H9 (cell line): ENCODE data around the gene KMT5B. TPM values are rescaled to one million over a fixed set of nuclear protein-coding genes. Genes with fewer than 3 reads are reported as not detected.
A peak's percentile ranks its signal among the peaks of the same experiment; 100 is the strongest.

Experiments
- DNase-seq: peaks from one replicate; pipeline ENCODE4 v3.0.0-alpha.2; 2017
- H2AFZ ChIP-seq: one replicate; pipeline ENCODE4 v1.6.1; 2013; ENCODE audit warnings: mild to moderate bottlenecking, low read length, control low read depth, moderate library complexity
- H2AK5ac ChIP-seq: 2 replicates; pipeline ENCODE4 v1.6.1; 2013; ENCODE audit warnings: low read length, control low read depth, mixed read lengths; ENCODE audit not compliant: insufficient read length
- H2BK120ac ChIP-seq: one replicate; pipeline ENCODE4 v1.6.1; 2013; ENCODE audit warnings: low read depth, mild to moderate bottlenecking, low read length, control low read depth, inconsistent platforms; ENCODE audit not compliant: poor library complexity, severe bottlenecking
- H2BK12ac ChIP-seq: 2 replicates; pipeline ENCODE4 v1.6.1; 2013; ENCODE audit warnings: low read length, control low read depth, mixed read lengths, low read depth; ENCODE audit not compliant: insufficient read length
- H2BK15ac ChIP-seq: 2 replicates; pipeline ENCODE4 v1.6.1; 2013; ENCODE audit warnings: low read depth, low read length, control low read depth
- H2BK20ac ChIP-seq: one replicate; pipeline ENCODE4 v1.6.1; 2013; ENCODE audit warnings: low read depth, mild to moderate bottlenecking, low read length, control low read depth, inconsistent platforms; ENCODE audit not compliant: poor library complexity, severe bottlenecking
- H2BK5ac ChIP-seq: 2 replicates; pipeline ENCODE4 v1.6.1; 2013; ENCODE audit warnings: low read length, control low read depth, mixed read lengths; ENCODE audit not compliant: insufficient read length
- H3K14ac ChIP-seq: 2 replicates; pipeline ENCODE4 v1.6.1; 2013; ENCODE audit warnings: low read length, control low read depth; ENCODE audit not compliant: insufficient read depth
- H3K18ac ChIP-seq: 2 replicates; pipeline ENCODE4 v1.6.1; 2013; ENCODE audit warnings: low read depth, mild to moderate bottlenecking, mixed read lengths, low read length, control low read depth; ENCODE audit not compliant: insufficient read length
- H3K23ac ChIP-seq: 2 replicates; pipeline ENCODE4 v1.6.1; 2013; ENCODE audit warnings: low read length, control low read depth, mixed read lengths, low read depth; ENCODE audit not compliant: insufficient read length
- H3K23me2 ChIP-seq: 2 replicates; pipeline ENCODE4 v1.6.1; 2013; ENCODE audit warnings: low read depth, mild to moderate bottlenecking, mixed read lengths, low read length, control low read depth; ENCODE audit not compliant: insufficient read length, poor library complexity, severe bottlenecking
- H3K27ac ChIP-seq: 2 replicates; pipeline ENCODE4 v1.5.1; 2013; ENCODE audit warnings: low read length, control low read depth, mixed read lengths, low read depth; ENCODE audit not compliant: insufficient read length
- H3K27me3 ChIP-seq: 2 replicates; pipeline ENCODE4 v1.6.1; 2013; ENCODE audit warnings: low read length, control low read depth, inconsistent platforms; ENCODE audit not compliant: insufficient read depth
- H3K4ac ChIP-seq: 2 replicates; pipeline ENCODE4 v1.6.1; 2013; ENCODE audit warnings: low read depth, mild to moderate bottlenecking, control low read depth, inconsistent platforms, low read length, moderate library complexity
- H3K4me1 ChIP-seq: 2 replicates; pipeline ENCODE4 v1.6.1; 2013; ENCODE audit warnings: low read length, control low read depth, inconsistent platforms; ENCODE audit not compliant: insufficient read depth
- H3K4me2 ChIP-seq: 2 replicates; pipeline ENCODE4 v1.6.1; 2013; ENCODE audit warnings: low read length, control low read depth, mixed read lengths; ENCODE audit not compliant: insufficient read length, insufficient read depth
- H3K56ac ChIP-seq: 2 replicates; pipeline ENCODE4 v1.6.1; 2013; ENCODE audit warnings: low read depth, mild to moderate bottlenecking, mixed read lengths, low read length, control low read depth; ENCODE audit not compliant: insufficient read length
- H3K79me1 ChIP-seq: 2 replicates; pipeline ENCODE4 v1.6.1; 2013; ENCODE audit warnings: low read depth, mild to moderate bottlenecking, moderate library complexity, low read length, control low read depth, inconsistent platforms; ENCODE audit not compliant: insufficient read depth, poor library complexity, severe bottlenecking
- H3K79me2 ChIP-seq: 2 replicates; pipeline ENCODE4 v1.6.1; 2013; ENCODE audit warnings: low read length, control low read depth, inconsistent platforms; ENCODE audit not compliant: insufficient read depth
- H3K9ac ChIP-seq: 2 replicates; pipeline ENCODE4 v1.6.1; 2013; ENCODE audit warnings: low read length, control low read depth, mixed read lengths; ENCODE audit not compliant: insufficient read length; ENCODE audit errors: extremely low read depth
- H3K9me3 ChIP-seq: one replicate; pipeline ENCODE4 v1.6.1; 2013; ENCODE audit warnings: low read depth, low read length, inconsistent platforms; ENCODE audit not compliant: control insufficient read depth
- H3T11ph ChIP-seq: one replicate; pipeline ENCODE4 v1.6.1; 2013; ENCODE audit warnings: mild to moderate bottlenecking, low read length, control low read depth, inconsistent platforms
- H4K20me1 ChIP-seq: one replicate; pipeline ENCODE4 v1.6.1; 2013; ENCODE audit not compliant: control insufficient read depth, insufficient read length, insufficient read depth
- H4K5ac ChIP-seq: 2 replicates; pipeline ENCODE4 v1.6.1; 2013; ENCODE audit warnings: low read depth, mild to moderate bottlenecking, mixed read lengths, low read length, control low read depth; ENCODE audit not compliant: insufficient read length
- H4K8ac ChIP-seq: replicated peaks from 2 replicates; pipeline ENCODE4 v1.6.1; 2013; ENCODE audit warnings: low read length, control low read depth, mixed read lengths, low read depth; ENCODE audit not compliant: insufficient read length
- H4K91ac ChIP-seq: 2 replicates; pipeline ENCODE4 v1.6.1; 2013; ENCODE audit warnings: low read depth, mild to moderate bottlenecking, moderate library complexity, mixed read lengths, low read length, control low read depth; ENCODE audit not compliant: insufficient read length
- H3K27ac Mint-ChIP-seq, 3 experiments: 2 replicates in 2 of 3; 3 replicates in 1 of 3; pipeline ENCODE4 v1.8.0; 2020 to 2021; ENCODE audit warnings: mixed read lengths in 3 of 3, mild to moderate bottlenecking in 1 of 3, moderate library complexity in 1 of 3
- H3K27me3 Mint-ChIP-seq: 2 replicates; pipeline ENCODE4 v1.8.0; 2021; ENCODE audit warnings: low read depth, mild to moderate bottlenecking, moderate library complexity, mixed read lengths
- H3K36me3 Mint-ChIP-seq, 3 experiments: 2 replicates in 2 of 3; 3 replicates in 1 of 3; pipeline ENCODE4 v1.8.0; 2020 to 2021; ENCODE audit warnings: low read depth in 3 of 3, mixed read lengths in 3 of 3; ENCODE audit not compliant: insufficient read depth in 1 of 3
- H3K4me1 Mint-ChIP-seq, 2 experiments: 2 replicates each; pipeline ENCODE4 v1.8.0; 2020; ENCODE audit warnings: mixed read lengths in 2 of 2
- H3K4me3 Mint-ChIP-seq, 2 experiments: 2 replicates in 1 of 2; 3 replicates in 1 of 2; pipeline ENCODE4 v1.8.0; 2020 to 2021; ENCODE audit warnings: mild to moderate bottlenecking in 2 of 2, mixed read lengths in 2 of 2, moderate library complexity in 1 of 2
- H3K9me3 Mint-ChIP-seq, 2 experiments: 2 replicates in 1 of 2; 3 replicates in 1 of 2; pipeline ENCODE4 v1.8.0; 2020; ENCODE audit warnings: mild to moderate bottlenecking in 2 of 2, mixed read lengths in 2 of 2, moderate library complexity in 1 of 2
- CTCF ChIP-seq: fragments of 200-600 bp; sonication (generic); conservative IDR thresholded peaks from 3 replicates; pipeline ENCODE4 v1.8.0; 2021; ENCODE audit warnings: antibody characterized with exemption, mild to moderate bottlenecking
- WGBS: extraction: QIAGEN DNeasy Blood & Tissue Kit; methylation state at CpG from one replicate; pipeline ENCODE4 v1.1.7; 2013; ENCODE audit warnings: missing lambda C conversion rate, low lambda C conversion rate, mixed read lengths; ENCODE audit not compliant: insufficient read length; ENCODE audit errors: extremely low coverage; 5-methylcytosine and 5-hydroxymethylcytosine counted together
- total RNA-seq: library from RNA; stranded (reverse); gene quantifications from 2 replicates; pipeline ENCODE4 v1.2.1, GENCODE V29; 2021

The KMT5B gene
- total RNA-seq, 1 experiment from 2014 or later, result 61.6 TPM

- peaks cover 10% of the 10 kb centered on the region for H3K79me1 ChIP-seq
- H3K27me3 Mint-ChIP-seq, result no peaks in the 10 kb centered on the region
- H2AFZ ChIP-seq, result no peak overlapping the region
- H3K4ac ChIP-seq, result no peak overlapping the region
- H3K18ac ChIP-seq, result no peak overlapping the region
- no peak overlapping the region for H3K4me2 ChIP-seq
- H3K36me3 Mint-ChIP-seq, result 0 out of 7 replicates have a peak, but pooled peaks cover 0 to 2% (median 0%) of the 10 kb centered on the region in 3 experiments
- TF ChIP-seq CTCF, result no peak
- no peak overlapping the region for H2BK120ac ChIP-seq
- H3K23me2 ChIP-seq, result no peaks in the 10 kb centered on the region
- no peak overlapping the region for H3K27ac ChIP-seq
- no peak overlapping the region for H2AK5ac ChIP-seq
- no peak overlapping the region for H3K23ac ChIP-seq
- no peak overlapping the region for H3K56ac ChIP-seq
- no peaks in the 10 kb centered on the region for H3K27me3 ChIP-seq
- H2BK20ac ChIP-seq, result no peak overlapping the region
- peaks cover 5% of the 10 kb centered on the region; the same call in 1 of the 2 replicates for H3K4me1 ChIP-seq
- no peaks in the 10 kb centered on the region for H3K9me3 Mint-ChIP-seq
- H2BK15ac ChIP-seq, result no peak overlapping the region
- H3K27ac Mint-ChIP-seq, result peak overlapping the region in 1 of 3 experiments; percentile 69; a peak in 2 of 7 replicates
- no peak overlapping the region for H4K91ac ChIP-seq
- peaks cover 24% of the 10 kb centered on the region; the same call in 1 of the 2 replicates for H3K79me2 ChIP-seq
- H4K20me1 ChIP-seq, result peaks cover 3% of the 10 kb centered on the region
- WGBS, result no CpG with 5 or more reads among the region's 3 CpGs
- H3K14ac ChIP-seq, result no peak overlapping the region
- H3K4me3 Mint-ChIP-seq, result no peak overlapping the region; a peak in 1 of 5 replicates
- H3K4me1 Mint-ChIP-seq, result peaks cover 36% of the 10 kb centered on the region in 2 experiments
- no peak overlapping the region for H4K5ac ChIP-seq
- H3K9ac ChIP-seq, result no peak overlapping the region
- no peaks in the 10 kb centered on the region for H3K9me3 ChIP-seq
- H2BK12ac ChIP-seq, result no peak overlapping the region
- H3T11ph ChIP-seq, result no peak overlapping the region
- DNase-seq, result no peak
- H4K8ac ChIP-seq, result no peak overlapping the region
- H2BK5ac ChIP-seq, result no peak overlapping the region
Measured at GRCh38 chr11:68200639-68201038, 12.5 kb downstream of the KMT5B start.
